ENCODE measurements around the gene ANKRD11. TPM values are rescaled to one million over a fixed set of nuclear protein-coding genes. Genes with fewer than 3 reads are reported as not detected.
A peak's percentile ranks its signal among the peaks of the same experiment; 100 is the strongest.

Gene ANKRD11
- total and polyA plus RNA-seq, 2 donors (not counting 1 experiment from before 2014, with no cell fraction given), result 41.5 to 71.2 TPM

DNA sequence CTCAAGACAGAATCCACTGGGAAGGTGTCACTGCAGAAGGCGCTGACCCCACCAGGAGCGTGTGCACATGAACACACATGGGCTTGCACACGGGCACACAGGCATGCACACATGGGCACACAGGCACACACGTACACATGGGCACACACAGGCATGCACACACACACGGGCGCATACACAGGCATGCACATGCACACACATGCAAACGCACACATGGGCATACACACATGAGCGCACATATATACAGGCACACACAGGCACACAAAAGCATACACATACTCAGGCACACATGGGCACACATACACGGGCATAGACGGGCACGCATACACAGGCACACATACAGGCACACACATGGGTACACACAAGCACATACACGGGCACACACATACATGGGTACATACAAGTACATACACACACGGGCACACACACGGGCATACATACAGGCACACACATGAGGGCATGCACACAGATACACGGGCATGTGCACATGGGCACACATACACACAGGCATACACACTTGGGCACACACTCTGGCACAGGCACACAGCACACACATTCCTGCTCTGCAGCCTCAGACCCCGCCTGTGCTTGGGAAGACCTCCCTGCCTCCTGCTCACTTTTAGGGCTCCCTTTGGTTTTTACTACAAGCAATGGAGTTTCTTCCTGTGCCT, 186.0 kb downstream of the ANKRD11 start:
- H3K27me3 ChIP-seq (ENCODE audit: control insufficient read depth, insufficient read depth, low read length), result no peaks in the 10 kb centered on the region
- H3K9me3 ChIP-seq (ENCODE audit: control insufficient read depth, insufficient read depth, low read depth, low read length), result no peaks in the 10 kb centered on the region
- no peak overlapping the region for H3K4me2 ChIP-seq (ENCODE audit: extremely low read depth, insufficient read depth, low read length)
- H3K36me3 ChIP-seq (ENCODE audit: control insufficient read depth, insufficient read depth, low read length), result peaks cover 22% of the 10 kb centered on the region
- no peak overlapping the region for H2AFZ ChIP-seq (ENCODE audit: low read length)
- no peak for TF ChIP-seq EZH2 (IDR thresholded peaks at IDR 0.05; ENCODE audit: low read length, missing control alignments)
- TF ChIP-seq, protein P1, sequence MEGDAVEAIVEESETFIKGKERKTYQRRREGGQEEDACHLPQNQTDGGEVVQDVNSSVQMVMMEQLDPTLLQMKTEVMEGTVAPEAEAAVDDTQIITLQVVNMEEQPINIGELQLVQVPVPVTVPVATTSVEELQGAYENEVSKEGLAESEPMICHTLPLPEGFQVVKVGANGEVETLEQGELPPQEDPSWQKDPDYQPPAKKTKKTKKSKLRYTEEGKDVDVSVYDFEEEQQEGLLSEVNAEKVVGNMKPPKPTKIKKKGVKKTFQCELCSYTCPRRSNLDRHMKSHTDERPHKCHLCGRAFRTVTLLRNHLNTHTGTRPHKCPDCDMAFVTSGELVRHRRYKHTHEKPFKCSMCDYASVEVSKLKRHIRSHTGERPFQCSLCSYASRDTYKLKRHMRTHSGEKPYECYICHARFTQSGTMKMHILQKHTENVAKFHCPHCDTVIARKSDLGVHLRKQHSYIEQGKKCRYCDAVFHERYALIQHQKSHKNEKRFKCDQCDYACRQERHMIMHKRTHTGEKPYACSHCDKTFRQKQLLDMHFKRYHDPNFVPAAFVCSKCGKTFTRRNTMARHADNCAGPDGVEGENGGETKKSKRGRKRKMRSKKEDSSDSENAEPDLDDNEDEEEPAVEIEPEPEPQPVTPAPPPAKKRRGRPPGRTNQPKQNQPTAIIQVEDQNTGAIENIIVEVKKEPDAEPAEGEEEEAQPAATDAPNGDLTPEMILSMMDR (conservative IDR thresholded peaks at IDR 0.05 in 1 of 2, IDR thresholded peaks at IDR 0.05 in 1 of 2; ENCODE audit: low read depth in 1 of 2, low read length in 2 of 2), result no peak
- DNase-seq (ENCODE audit: low read depth in 2 of 2), result no peak
- peaks cover 15% of the 10 kb centered on the region for H3K4me1 ChIP-seq (ENCODE audit: control insufficient read depth, extremely low read depth, insufficient read depth, low read length)
- no peak overlapping the region for H3K27ac ChIP-seq (ENCODE audit: insufficient read depth, low read length)
- peaks cover 65% of the 10 kb centered on the region for H3K79me2 ChIP-seq (ENCODE audit: control insufficient read depth, insufficient read depth, low read length)
- H4K20me1 ChIP-seq (ENCODE audit: control insufficient read depth, extremely low read depth, insufficient read depth, low read length), result no peaks in the 10 kb centered on the region
- H3K4me3 ChIP-seq (replicated peaks in 1 of 4; ENCODE audit: control extremely low read depth in 1 of 4, insufficient read depth in 1 of 4, low read depth in 3 of 4, low read length in 4 of 4), result no peak overlapping the region
- H3K9ac ChIP-seq (ENCODE audit: insufficient read depth, low read length), result no peak overlapping the region

DNA sequence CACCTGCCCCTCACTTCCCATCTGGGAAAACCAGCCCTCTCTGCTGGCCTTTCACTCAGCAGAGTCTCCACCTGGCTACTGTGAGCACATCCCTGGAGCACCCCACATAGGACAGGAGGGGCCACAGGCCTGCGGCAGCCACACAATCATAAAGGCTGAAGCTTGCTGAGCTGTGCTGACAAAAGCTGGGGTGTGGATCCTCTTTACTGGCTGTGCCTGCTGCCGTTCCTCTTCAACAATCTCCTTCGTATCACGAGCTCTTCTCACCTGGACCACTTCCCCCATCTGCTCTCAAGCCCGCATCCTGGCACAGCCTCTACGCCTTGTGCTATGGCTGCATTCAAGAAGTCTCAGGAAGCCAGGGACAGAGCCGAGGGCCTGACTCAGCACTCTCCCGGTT, 186.7 kb downstream of the ANKRD11 start:
- TF ChIP-seq EZH2 (IDR thresholded peaks at IDR 0.05; ENCODE audit: low read length, missing control alignments), result no peak
- TF ChIP-seq, protein P1 (conservative IDR thresholded peaks at IDR 0.05 in 1 of 2, IDR thresholded peaks at IDR 0.05 in 1 of 2; ENCODE audit: low read depth in 1 of 2, low read length in 2 of 2), result no peak
- H3K4me3 ChIP-seq (replicated peaks in 1 of 4; ENCODE audit: control extremely low read depth in 1 of 4, insufficient read depth in 1 of 4, low read depth in 3 of 4, low read length in 4 of 4), result no peak overlapping the region
- H3K36me3 ChIP-seq (ENCODE audit: control insufficient read depth, insufficient read depth, low read length), result peaks cover 22% of the 10 kb centered on the region
- no peak overlapping the region for H3K9ac ChIP-seq (ENCODE audit: insufficient read depth, low read length)
- no peak for DNase-seq (ENCODE audit: low read depth in 2 of 2)
- no peak overlapping the region for H3K27ac ChIP-seq (ENCODE audit: insufficient read depth, low read length)
- H2AFZ ChIP-seq (ENCODE audit: low read length), result no peak overlapping the region
- H4K20me1 ChIP-seq (ENCODE audit: control insufficient read depth, extremely low read depth, insufficient read depth, low read length), result no peaks in the 10 kb centered on the region
- peaks cover 15% of the 10 kb centered on the region for H3K4me1 ChIP-seq (ENCODE audit: control insufficient read depth, extremely low read depth, insufficient read depth, low read length)
- H3K27me3 ChIP-seq (ENCODE audit: control insufficient read depth, insufficient read depth, low read length), result no peaks in the 10 kb centered on the region
- no peaks in the 10 kb centered on the region for H3K9me3 ChIP-seq (ENCODE audit: control insufficient read depth, insufficient read depth, low read depth, low read length)
- peaks cover 63% of the 10 kb centered on the region for H3K79me2 ChIP-seq (ENCODE audit: control insufficient read depth, insufficient read depth, low read length)
- no peak overlapping the region for H3K4me2 ChIP-seq (ENCODE audit: extremely low read depth, insufficient read depth, low read length)

DNA sequence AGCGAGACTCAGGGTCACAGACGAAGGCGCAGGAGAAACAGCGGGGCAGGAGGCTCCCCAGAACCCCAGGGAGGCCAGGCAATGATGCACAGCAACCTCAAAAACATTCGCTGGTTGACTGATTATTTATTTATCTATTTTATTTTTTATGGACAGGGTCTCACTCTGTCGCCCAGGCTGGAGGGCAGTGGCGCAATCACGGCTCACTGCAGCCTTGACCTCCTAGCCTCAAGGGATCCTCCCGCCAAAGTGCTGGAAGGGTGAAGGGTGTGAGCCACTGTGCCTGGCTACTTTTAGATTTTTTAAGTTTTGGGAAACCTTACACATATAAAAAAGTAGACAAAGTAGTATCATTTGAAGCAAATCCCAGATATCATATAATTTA, 189.4 kb downstream of the ANKRD11 start:
- TF ChIP-seq, protein P1 (conservative IDR thresholded peaks at IDR 0.05 in 1 of 2, IDR thresholded peaks at IDR 0.05 in 1 of 2; ENCODE audit: low read depth in 1 of 2, low read length in 2 of 2), result no peak
- no peak for TF ChIP-seq EZH2 (IDR thresholded peaks at IDR 0.05; ENCODE audit: low read length, missing control alignments)
- peaks cover 68% of the 10 kb centered on the region for H3K79me2 ChIP-seq (ENCODE audit: control insufficient read depth, insufficient read depth, low read length)

More for the DNA sequence above, 189.4 kb downstream of the ANKRD11 start:
- Histone ChIP-seq H3K4me2 (ENCODE audit: extremely low read depth, insufficient read depth, low read length) (no peak overlapping the region), H3K36me3 (ENCODE audit: control insufficient read depth, insufficient read depth, low read length) (peaks cover 25% of the 10 kb centered on the region), H2AFZ (ENCODE audit: low read length) (no peak overlapping the region), H4K20me1 (ENCODE audit: control insufficient read depth, extremely low read depth, insufficient read depth, low read length) (no peaks in the 10 kb centered on the region), H3K27ac (ENCODE audit: insufficient read depth, low read length) (peak overlapping the region; percentile 98), H3K9me3 (ENCODE audit: control insufficient read depth, insufficient read depth, low read depth, low read length) (no peaks in the 10 kb centered on the region), H3K4me3 (replicated peaks in 1 of 4; ENCODE audit: control extremely low read depth in 1 of 4, insufficient read depth in 1 of 4, low read depth in 3 of 4, low read length in 4 of 4) (no peak overlapping the region), H3K27me3 (ENCODE audit: control insufficient read depth, insufficient read depth, low read length) (no peaks in the 10 kb centered on the region), H3K9ac (ENCODE audit: insufficient read depth, low read length) (no peak overlapping the region), H3K4me1 (ENCODE audit: control insufficient read depth, extremely low read depth, insufficient read depth, low read length) (peaks cover 17% of the 10 kb centered on the region)
- no peak for DNase-seq (ENCODE audit: low read depth in 2 of 2)
